Fibroblast of skin of right quadriceps (primary cell): ENCODE results near the gene RNF4.
"Not testable (repeated sequence)": the region's sequence is repeated elsewhere in the genome, so short reads cannot be mapped to it uniquely, and the experiment has no call there.

Experiments
- DNase-seq: peaks from one replicate; pipeline ENCODE4 v3.0.0-alpha.2; 2013

RNF4 gene

DNA sequence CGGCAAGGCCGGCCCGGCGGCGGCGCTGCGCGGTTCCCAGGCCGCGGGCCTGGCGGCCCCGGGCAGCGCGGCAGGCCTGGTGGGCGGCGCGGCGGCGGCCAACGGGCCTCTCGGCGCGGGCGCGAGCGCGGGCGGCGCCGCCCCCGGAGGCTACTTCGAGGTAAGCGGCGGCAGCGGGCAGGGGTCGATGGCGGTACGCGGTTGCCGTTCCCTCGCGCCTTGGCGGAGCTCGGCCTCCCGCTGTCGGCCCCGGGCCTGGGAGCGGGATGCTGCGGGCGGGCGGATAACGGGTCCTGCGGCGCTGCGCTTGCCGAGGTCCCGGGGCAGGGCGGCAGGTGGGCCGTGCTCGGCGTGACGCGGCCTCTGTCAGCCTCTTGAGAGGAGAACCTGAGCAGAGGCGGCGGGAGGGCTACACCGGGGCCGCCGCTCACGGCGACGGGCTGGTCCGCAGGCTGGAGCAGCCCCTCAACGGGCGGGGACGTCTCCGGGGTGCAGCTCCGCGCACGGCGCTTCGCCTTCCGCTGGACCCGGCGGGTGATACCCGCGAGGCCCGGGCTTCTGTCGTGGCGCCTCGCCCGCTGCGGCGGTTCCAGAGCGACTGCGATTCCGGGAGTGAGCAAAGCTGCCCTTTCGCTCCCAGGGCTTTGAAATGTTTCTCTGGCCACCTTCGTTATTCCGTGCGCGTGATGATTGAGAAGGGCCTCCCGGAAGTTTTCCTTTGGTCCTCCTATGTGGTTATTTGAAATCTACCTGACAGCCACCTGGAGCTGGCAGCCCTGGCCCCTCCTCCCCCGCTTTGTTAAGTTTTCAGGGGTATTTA, 68.3 kb downstream of the RNF4 start:
- DNase-seq, result peak; percentile 35

- DNase-seq, result not testable (repeated sequence)
Observed at GRCh38 chr4:2543580-2544191, 74.8 kb downstream of the RNF4 start.

GRCh38 chr4:2545321-2546013, 76.6 kb downstream of the RNF4 start:
- DNase-seq, result no peak

DNA sequence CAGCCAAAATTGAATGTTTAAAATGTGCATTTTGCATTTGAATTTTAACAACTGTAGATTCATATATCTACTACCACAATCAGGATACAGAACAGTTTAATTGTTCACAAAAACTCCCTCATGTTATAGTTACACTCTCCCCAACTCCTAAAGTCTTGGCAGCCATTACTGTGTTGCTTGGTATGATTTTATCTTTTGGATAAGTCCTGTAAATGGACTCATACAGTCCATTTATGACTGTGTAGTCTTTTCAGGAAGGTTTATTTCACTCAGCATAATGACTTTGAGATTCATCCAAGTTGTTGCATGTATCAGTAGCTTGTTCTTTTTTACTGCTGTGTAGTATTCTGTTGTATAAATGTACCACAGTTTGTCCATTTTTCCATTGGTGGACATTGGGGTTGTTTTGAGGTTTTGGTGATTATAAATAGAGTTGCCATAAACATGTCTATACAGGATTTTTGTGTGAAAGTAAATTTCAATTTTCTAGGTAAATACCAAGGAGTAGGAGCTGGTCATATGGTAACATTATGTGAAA, 77.4 kb downstream of the RNF4 start:
- DNase-seq, result no peak

- not testable (repeated sequence) for DNase-seq
Observed at GRCh38 chr4:2546961-2547691, 78.2 kb downstream of the RNF4 start.

DNA sequence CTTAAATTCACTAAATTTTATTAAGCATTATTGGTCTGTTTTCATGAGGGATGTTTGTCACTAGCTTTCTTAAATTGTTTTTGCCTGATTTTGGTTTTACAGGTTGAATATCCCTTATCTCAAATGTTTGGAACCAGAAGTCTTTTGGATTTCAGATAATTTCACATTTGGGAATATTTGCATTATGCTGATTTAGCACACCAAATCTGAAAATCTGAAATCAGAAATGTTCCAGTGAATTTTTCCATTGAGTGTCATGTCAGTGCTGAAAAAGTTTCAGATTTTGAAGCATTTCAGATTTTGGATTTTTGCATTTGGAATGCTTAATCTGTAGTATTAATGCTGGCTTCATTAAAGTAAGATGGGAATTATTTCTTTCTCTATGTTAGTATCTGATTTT, 82.2 kb downstream of the RNF4 start:
- DNase-seq, result no peak

GRCh38 chr4:2552806-2553205, 83.9 kb downstream of the RNF4 start:
- DNase-seq, result no peak

GRCh38 chr4:2558301-2558700, 89.4 kb downstream of the RNF4 start:
- DNase-seq, result no peak

DNA sequence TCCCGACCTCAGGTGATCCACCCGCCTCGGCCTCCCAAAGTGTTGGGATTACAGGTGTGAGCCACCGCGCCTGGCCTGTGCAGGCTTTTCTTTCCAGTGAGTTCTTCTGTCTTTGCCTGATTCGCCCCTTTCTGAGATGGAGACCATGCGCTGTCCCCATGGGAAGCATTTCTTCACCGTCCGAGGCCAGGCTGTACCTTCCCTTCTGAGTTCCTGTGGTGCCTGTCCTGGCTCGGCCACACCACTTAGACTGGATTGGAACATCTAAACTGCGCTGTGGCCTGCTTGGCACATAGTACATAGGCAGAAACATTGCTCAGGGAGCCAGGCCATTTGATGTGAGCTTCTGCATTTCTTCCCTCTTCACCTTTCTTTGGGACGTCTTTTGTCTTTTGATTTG, 91.3 kb downstream of the RNF4 start:
- no peak for DNase-seq
